HG03039 (cell line): ENCODE data around the gene AGXT.

Experiments used
- ATAC-seq: cut with Tn5 transposase; IDR thresholded peaks from one replicate; pipeline ENCODE4 v1.9.1; 2021; ENCODE audit warnings: mild to moderate bottlenecking, moderate library complexity; ENCODE audit not compliant: unreplicated experiment

Gene AGXT

DNA sequence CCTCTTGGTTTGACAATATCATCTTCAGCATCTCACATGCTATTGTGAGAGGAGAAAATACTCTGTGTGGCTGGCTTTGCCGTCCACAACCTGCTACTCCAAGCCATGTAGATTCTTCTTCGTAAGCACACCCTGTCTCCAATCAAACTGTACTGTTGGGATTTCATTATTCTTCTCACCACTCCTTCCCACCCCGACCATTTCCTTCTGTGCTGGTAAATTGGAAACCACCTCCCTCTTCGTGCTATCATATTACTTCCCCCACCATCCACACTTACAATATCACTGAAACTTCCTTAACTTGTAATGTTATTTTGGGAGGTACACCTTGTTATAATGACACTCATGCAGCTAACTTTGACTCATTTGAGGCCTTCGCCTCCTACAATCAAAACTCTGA lies 3.2 kb upstream of the AGXT start:
- no peak for ATAC-seq

DNA sequence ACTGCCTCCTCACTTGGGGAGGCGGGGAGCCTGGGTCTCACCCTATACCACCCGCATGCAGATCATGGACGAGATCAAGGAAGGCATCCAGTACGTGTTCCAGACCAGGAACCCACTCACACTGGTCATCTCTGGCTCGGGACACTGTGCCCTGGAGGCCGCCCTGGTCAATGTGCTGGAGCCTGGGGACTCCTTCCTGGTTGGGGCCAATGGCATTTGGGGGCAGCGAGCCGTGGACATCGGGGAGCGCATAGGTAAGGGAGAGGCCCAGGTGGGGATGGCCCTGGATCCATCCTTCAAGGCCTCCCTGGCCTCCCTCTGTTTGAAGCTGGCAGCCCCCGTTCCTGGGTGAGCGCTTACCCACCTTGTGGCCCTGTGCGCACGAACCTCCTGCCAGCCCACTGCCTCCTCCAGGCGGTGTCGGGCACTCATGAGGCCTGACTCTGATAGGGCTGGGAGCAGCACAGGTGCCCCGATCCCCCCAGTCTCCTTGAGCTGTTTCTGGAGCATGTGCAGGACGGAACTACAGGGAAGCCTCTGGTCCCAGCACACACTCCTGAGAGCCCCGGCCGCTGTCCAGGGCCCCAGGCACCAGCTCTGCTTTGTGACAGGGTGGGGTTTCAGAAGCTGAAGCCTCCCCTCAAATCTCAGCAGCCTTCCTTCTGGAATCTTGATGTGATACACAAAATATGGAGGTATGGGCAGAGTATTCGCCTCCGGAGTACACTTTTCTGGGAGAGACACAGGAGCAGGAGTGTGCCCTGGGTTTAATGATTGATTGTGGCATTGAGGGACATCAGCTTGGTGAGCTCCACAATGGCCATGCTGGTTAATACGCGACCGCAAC lies 708 bp downstream of the AGXT start:
- ATAC-seq, result no peak

DNA sequence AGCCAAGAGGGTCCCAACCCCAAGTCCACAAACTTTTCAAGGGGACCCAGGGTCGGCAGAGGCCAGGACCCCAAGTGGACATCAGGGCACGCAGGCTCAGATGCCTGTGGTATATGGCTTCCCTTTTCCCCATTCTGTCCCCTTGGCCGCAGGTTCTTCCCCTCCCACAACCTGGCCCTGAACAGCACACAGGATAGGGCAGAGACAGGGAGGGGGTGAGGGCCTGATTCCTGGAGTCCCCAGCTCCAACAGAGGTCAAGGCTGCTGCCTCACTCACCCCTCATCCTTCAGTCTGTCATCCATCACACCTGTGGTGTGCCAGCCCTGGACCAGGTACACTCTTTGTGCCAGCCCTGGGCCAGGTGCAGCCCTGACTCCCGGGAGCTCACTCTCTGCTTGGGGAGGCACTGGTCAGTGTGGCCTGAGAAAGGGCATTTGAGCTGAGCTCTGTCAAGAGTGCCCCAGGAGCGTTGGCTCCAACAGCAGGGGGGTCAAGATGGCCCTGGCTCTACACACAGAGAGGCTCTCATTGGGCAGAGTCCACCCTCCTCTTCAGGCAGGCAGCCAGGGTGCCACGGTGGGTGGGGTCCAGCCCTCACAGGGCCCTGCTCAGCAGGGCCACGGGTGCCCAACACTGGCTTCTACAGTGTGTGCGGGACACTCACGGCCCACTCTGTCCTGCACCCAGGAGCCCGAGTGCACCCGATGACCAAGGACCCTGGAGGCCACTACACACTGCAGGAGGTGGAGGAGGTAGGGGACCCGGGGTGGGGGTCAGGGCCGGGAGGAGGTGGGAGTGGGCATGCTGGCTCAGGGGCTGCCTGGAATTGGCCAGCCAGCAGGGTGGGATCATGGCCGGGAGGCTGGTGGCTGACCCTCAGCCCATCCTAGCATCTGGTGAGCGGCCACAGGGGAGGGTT lies 1.6 kb downstream of the AGXT start:
- no peak for ATAC-seq

GRCh38 chr2:240871071-240871958 lies 2.7 kb downstream of the AGXT start:
- no peak for ATAC-seq

DNA sequence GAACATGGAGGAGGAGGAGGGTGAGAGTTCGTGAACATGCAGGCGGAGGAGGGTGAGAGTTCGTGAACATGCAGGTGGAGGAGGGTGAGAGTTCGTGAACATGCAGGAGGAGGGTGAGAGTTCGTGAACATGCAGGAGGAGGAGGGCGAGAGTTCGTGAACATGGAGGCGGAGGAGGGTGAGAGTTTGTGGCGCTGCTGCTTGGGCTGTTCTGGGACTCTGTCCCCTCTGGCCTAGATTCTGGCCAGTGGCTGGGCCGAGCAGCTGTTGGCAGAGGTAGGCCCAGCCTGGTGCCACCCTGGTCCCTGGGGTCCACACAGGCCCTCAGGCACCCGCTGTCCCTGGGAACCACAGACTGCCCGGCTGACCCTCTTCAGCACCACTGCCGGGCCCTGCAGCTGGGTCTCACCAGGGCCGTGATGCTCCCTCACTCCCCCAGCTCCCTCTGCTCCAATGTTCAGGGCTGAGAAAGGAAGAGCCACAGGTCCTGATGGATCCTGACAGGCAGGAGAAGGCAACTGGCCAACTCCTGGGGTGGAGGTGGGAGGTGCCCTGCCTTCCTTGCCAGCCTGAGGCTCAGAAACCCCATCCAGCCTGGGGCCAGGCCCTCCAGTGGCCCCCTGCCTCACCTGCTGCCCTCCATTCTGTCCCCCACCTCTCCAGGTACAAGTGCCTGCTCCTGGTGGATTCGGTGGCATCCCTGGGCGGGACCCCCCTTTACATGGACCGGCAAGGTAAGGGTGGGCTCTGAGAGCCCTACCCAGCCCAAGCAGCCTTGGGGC lies 3.9 kb downstream of the AGXT start:
- no peak for ATAC-seq

DNA sequence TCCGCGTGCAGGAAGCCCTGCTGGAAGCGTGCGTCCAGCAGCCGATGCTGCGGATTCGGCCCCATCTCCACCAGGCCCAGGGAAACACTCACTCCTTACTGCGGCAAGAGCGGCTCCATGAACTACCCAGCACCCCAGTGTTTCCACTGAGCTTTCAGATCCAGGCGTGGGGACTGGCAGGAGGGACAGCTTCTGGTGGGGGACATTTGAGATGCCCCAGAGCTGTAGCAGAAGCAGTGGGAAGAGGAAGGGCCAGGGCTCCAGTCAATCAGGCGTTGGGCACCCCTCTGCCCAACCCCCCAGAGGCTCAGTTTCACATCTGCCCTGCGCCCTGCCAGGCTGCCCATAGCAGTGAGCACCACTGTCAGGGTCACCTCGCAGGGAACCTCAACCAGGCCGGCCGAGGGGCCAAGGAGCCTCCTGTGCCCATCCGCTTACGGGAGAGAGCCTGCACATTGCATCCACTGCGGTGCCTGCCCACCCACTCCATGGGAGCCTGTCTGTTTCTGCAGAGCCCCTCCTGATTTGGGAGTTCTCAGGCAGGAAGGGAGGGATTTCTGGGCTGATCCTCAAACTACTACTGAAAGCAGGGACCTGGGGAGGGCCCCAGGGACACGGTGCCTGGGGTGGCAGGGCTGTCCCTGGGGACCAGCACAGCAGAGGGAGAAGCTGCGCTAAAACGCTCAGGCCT lies 4.6 kb downstream of the AGXT start:
- no peak for ATAC-seq

DNA sequence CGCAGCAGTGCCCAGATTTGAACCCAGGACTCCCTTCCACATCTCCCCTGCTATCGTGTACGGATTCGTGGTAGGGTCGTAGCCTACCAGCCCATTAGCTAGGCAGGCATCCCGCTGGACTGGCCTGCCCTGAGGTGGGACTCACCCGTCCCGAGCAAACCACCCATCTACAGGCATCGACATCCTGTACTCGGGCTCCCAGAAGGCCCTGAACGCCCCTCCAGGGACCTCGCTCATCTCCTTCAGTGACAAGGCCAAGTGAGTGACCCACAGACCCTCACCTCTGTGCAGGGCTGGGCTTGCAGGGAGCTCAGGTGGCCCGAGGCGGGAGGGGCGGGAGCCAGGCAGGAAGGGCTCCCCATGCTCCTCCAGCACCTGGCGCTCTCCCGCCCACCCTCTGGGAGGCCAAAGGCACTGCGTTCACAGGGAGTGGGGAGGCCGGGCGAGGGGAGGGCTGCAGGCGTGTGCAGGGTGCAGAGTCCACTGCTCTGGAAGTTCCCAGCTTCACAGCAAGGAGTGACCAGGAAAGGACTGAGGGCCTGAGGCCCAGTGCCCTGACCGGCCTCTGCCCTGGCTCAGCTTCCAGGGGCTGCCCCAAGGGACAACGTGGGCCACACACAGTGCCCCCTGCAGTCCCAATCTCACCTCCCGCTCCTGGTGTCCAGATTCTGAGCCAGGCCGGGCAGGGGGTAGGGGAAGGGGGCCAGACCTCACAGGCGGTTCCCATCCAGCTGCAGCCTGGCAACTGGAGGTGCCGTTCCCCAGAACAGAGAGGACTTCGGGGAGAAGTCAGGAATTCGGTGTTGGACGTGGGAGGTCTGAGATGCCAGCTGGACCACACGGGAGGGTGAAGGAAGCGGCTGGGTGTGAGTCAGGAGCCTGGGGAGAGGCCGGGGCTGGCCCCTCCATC lies 5.4 kb downstream of the AGXT start:
- no peak for ATAC-seq

DNA sequence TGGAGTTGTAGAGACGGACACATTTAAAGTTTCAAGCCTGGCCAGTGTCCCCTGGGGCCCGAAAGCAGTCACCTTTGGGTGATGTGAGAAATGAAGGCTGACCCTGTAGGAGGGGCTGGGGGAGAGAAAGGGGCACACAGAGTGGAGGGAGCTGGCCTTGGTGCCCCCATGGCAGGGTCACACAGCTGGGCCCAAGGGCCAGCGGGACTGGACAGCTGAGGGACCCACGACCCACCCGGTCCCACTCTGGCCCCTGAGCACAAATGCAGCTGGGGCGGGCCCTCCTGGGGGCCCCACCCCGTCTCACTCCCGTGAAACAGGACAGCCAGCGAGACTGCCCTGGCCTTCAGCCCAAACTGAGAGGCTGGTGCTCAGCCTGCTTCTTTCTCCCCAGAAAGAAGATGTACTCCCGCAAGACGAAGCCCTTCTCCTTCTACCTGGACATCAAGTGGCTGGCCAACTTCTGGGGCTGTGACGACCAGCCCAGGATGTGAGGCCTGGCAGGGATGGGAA lies 6.1 kb downstream of the AGXT start:
- no peak for ATAC-seq

DNA sequence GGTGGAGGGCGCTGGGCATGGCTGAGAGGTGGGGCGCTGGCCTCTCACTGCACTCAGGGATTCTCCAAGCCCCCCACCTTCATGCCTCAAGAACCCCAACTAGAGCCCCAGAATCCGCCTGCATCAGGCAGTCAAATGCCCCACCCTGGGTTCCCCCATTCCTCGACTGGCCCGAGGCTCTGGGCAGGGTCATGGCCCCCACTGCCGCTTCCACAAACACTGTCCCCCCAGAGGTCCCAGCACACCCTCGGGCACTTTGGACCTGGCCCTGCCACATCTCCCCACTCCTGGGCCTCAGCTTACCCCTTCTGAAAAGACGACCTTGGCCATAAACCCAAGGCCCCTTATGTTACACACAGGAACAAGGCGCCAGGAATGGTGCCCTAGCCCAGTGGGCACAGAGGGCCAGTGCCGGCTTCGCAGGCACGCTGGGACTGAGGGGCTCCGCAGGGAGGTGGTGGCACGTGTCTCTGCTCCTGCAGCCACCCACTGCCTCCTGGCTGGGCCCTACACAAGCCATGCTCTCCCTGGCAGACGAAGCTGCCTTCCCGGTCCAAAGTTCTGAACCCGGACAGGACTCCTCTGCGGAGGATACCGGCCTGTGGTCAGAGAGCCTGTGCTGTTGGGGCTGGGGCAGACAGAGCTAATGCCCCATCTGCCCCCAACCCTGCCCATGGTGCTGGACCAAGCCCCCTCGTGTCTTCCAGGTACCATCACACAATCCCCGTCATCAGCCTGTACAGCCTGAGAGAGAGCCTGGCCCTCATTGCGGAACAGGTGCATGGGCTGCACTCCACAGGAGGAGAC lies 6.8 kb downstream of the AGXT start:
- ATAC-seq, result no peak

- ATAC-seq, result no peak
Measured at GRCh38 chr2:240876035-240876474, 7.4 kb downstream of the AGXT start.

- no peak for ATAC-seq
Measured at GRCh38 chr2:240876475-240877251, 8.0 kb downstream of the AGXT start.

DNA sequence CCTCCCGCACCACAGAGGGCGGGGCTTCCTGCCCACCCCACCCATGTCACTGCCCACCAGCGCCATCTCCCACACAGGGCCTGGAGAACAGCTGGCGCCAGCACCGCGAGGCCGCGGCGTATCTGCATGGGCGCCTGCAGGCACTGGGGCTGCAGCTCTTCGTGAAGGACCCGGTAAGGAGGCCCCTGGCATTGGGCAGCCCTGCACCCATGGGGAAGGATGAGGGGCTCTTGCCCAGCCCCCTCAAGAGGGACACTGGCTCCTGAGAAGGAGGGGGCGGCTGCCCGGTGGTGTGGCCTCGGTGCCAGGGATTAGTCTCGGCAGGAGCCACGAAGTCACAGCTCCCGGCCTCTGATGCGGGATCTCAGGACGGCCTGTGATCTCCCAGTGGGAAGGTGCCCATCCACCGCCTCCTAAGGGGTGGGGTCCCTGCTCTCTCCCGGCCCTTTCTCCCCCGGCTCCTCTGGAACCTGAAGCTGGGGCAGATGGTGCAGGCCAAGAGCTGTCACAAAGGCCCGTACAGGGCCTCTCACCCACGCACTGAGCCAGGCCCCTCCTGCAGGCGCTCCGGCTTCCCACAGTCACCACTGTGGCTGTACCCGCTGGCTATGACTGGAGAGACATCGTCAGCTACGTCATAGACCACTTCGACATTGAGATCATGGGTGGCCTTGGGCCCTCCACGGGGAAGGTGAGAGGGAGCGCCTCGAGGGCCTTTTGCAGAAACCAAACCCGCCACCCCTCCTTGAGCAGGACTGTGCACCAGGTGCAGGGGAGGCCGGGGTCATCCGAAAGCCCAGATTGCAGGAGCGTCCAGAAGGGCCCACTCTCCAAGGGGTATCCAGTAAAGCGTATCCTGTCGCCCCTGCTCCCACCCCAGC lies 9.1 kb downstream of the AGXT start:
- ATAC-seq, result no peak

GRCh38 chr2:240878341-240878936 lies 9.8 kb downstream of the AGXT start:
- ATAC-seq, result no peak

DNA sequence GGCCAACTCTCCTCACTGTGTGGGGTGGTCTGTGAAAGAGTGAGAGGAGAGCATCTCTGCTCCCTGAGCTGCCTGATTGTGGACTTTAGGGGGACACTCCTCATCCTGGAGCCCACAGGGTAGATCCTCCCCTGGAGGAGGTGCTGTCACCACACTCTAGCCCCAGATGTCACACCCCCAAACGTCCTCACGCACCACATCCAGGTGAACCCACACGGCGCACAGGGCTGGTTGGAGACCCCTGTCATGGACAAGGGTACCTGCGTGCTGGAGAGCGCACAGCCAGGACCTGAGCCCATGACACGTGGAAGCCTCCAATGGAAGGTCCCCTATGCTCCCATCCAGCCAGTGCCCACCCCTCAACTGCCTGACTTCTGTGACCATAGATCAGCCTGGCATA lies 10.5 kb downstream of the AGXT start:
- no peak for ATAC-seq

- no peak for ATAC-seq
Measured at GRCh38 chr2:240881913-240882312, 13.3 kb downstream of the AGXT start.
